K562 (cell line): ENCODE measurements around the gene TCF7. TPM values are rescaled to one million over a fixed set of nuclear protein-coding genes. Genes with fewer than 3 reads are reported as not detected.

Experiments
- CHD7 ChIP-seq: fragments of 200-600 bp; sonication (generic); IDR thresholded peaks from one replicate; pipeline ENCODE4 v1.6.1; 2012; ENCODE audit warnings: mild to moderate bottlenecking, low read depth, low read length, inconsistent platforms
- RBM17 ChIP-seq: fragments of 200-400 bp; formaldehyde crosslinking; IDR thresholded peaks from 2 replicates; pipeline ENCODE4 v1.6.1; 2017; ENCODE audit warnings: low read depth, mild to moderate bottlenecking, low read length, borderline replicate concordance
- SMARCE1 ChIP-seq: fragments of 450-650 bp; IDR thresholded peaks from 2 replicates; pipeline ENCODE4 v1.7.1; 2016; ENCODE audit warnings: mild to moderate bottlenecking
- ZNF146 ChIP-seq: IDR thresholded peaks from one replicate; pipeline ENCODE4 v1.6.1; 2018; ENCODE audit warnings: missing compliant biosample characterization; ENCODE audit not compliant: unreplicated experiment
- polyA plus RNA-seq, 8 experiments: library from polyadenylated mRNA; depleted of rRNA in 4 of 8; stranded (reverse) in 5 of 8; unstranded in 3 of 8; fragments of >200 nt; fragmentation: Nextera tagmentation in 2 of 8; fragmentation: Illumina TruSeq in 1 of 8; extraction: Ambion mirVana in 2 of 8; extraction: Trizol in 1 of 8; gene quantifications; 2 replicates each; pipeline versions ENCODE4 v1.2.1 to v1.2.3, GENCODE V29; 2011 to 2014; ENCODE audit warnings: inconsistent platforms in 1 of 8, missing spikeins in 1 of 8
- total RNA-seq, 7 experiments: library from RNA; depleted of rRNA in 6 of 7; stranded (reverse); fragments of >200 nt in 6 of 7; fragmentation: Illumina TruSeq in 2 of 7; extraction: Trizol in 2 of 7; gene quantifications; 2 replicates each; pipeline versions ENCODE4 v1.2.1 to v1.2.3, GENCODE V29; 2011 to 2021; ENCODE audit warnings: low replicate concordance in 1 of 7
- TF ChIP-seq, protein P1 (sequence below): fragments of 450-650 bp; IDR thresholded peaks from 2 replicates; pipeline ENCODE4 v1.6.1; 2016; ENCODE audit warnings: antibody characterized with exemption

TCF7 gene
- total and polyA plus RNA-seq, 9 of the 15 experiments (the other 6 are each of a cell fraction or from before 2014, with no cell fraction given), result 1.6 to 14.9 (median 4.2) TPM

DNA sequence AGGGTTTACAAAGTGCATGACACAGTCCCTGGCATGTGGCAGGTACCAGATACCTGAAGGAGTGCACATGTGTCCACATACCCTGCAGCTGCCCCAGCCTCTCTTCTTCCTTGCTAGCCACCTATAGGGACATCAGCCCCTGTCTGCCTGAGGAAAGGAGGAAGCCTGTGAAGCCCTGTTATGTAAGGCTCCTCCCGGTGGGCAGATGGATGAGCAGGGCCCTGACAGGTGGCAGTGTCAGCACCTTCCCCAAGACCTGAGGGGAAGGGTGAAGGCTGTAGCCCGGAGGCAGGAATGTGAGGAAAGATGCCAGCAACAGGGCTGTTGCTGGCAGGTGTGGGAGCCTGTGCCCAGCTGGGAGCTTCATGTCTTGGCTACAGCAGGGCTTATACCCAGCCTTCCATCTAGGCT, 21.7 kb downstream of the TCF7 start (continued):
- no peak for TF ChIP-seq CHD7
- TF ChIP-seq RBM17, result no peak
- TF ChIP-seq SMARCE1, result no peak
- no peak for TF ChIP-seq ZNF146 (CRISPR knock-in tag)
- TF ChIP-seq, protein P1, sequence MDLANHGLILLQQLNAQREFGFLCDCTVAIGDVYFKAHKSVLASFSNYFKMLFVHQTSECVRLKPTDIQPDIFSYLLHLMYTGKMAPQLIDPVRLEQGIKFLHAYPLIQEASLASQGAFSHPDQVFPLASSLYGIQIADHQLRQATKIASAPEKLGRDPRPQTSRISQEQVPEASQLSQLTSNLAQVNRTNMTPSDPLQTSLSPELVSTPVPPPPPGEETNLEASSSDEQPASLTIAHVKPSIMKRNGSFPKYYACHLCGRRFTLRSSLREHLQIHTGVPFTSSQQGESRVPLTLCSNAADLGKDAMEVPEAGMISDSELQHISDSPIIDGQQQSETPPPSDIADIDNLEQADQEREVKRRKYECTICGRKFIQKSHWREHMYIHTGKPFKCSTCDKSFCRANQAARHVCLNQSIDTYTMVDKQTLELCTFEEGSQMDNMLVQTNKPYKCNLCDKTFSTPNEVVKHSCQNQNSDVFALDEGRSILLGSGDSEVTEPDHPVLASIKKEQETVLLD, result no peak
